Measurements from ENCODE around the gene PROC.

PROC gene

GRCh38 chr2:127465258-127465657 lies 47.0 kb downstream of the PROC start:
- FAIRE-seq (peak; percentile 23), DNase-seq (ENCODE audit: insufficient read length, low spot score) (no peak)
- TF ChIP-seq SPI1 (IDR thresholded peaks at IDR 0.05; ENCODE audit: low read depth, low read length) (no peak), POU2F2 (IDR thresholded peaks at IDR 0.05; ENCODE audit: low read depth, low read length) (no peak), TAF1 (IDR thresholded peaks at IDR 0.05; ENCODE audit: low read depth, low read length) (no peak), PAX5 (IDR thresholded peaks at IDR 0.05; ENCODE audit: insufficient read depth, low read length, severe bottlenecking) (no peak), POLR2A (IDR thresholded peaks at IDR 0.05; ENCODE audit: low read depth, low read length) (no peak), POLR2AphosphoS5 (IDR thresholded peaks at IDR 0.05; ENCODE audit: low read depth, low read length) (no peak)

- TF ChIP-seq SPI1 (IDR thresholded peaks at IDR 0.05; ENCODE audit: low read depth, low read length) (no peak), TAF1 (IDR thresholded peaks at IDR 0.05; ENCODE audit: low read depth, low read length) (no peak), POLR2AphosphoS5 (IDR thresholded peaks at IDR 0.05; ENCODE audit: low read depth, low read length) (no peak), POU2F2 (IDR thresholded peaks at IDR 0.05; ENCODE audit: low read depth, low read length) (no peak)
- no peak for FAIRE-seq
- DNase-seq (ENCODE audit: insufficient read length, low spot score) = no peak
These were observed 50.8 kb downstream of the PROC start for GRCh38 chr2:127469051-127469450.

GRCh38 chr2:127469974-127470373 lies 51.7 kb downstream of the PROC start:
- DNase-seq (ENCODE audit: insufficient read length, low spot score) = no peak
- no peak for FAIRE-seq

GRCh38 chr2:127471286-127471988 lies 53.2 kb downstream of the PROC start:
- TF ChIP-seq POU2F2 (IDR thresholded peaks at IDR 0.05; ENCODE audit: low read depth, low read length) = no peak
- no peak for TF ChIP-seq SPI1 (IDR thresholded peaks at IDR 0.05; ENCODE audit: low read depth, low read length)
- TF ChIP-seq POLR2A (IDR thresholded peaks at IDR 0.05; ENCODE audit: low read depth, low read length) = no peak
- TF ChIP-seq POLR2AphosphoS5 (IDR thresholded peaks at IDR 0.05; ENCODE audit: low read depth, low read length) = no peak
- TF ChIP-seq TAF1 (IDR thresholded peaks at IDR 0.05; ENCODE audit: low read depth, low read length) = no peak
- TF ChIP-seq PAX5 (IDR thresholded peaks at IDR 0.05; ENCODE audit: insufficient read depth, low read length, severe bottlenecking) = no peak
- no peak for FAIRE-seq
- DNase-seq (ENCODE audit: insufficient read length, low spot score) = no peak

More at GRCh38 chr2:127469974-127470373, 51.7 kb downstream of the PROC start:
- TF ChIP-seq TAF1 (IDR thresholded peaks at IDR 0.05; ENCODE audit: low read depth, low read length) (no peak), SPI1 (IDR thresholded peaks at IDR 0.05; ENCODE audit: low read depth, low read length) (no peak), POLR2AphosphoS5 (IDR thresholded peaks at IDR 0.05; ENCODE audit: low read depth, low read length) (no peak), POU2F2 (IDR thresholded peaks at IDR 0.05; ENCODE audit: low read depth, low read length) (no peak), PAX5 (IDR thresholded peaks at IDR 0.05; ENCODE audit: insufficient read depth, low read length, severe bottlenecking) (no peak)

GRCh38 chr2:127472268-127472667 lies 54.0 kb downstream of the PROC start:
- DNase-seq (ENCODE audit: insufficient read length, low spot score) = no peak
- TF ChIP-seq SPI1 (IDR thresholded peaks at IDR 0.05; ENCODE audit: low read depth, low read length) (no peak), TAF1 (IDR thresholded peaks at IDR 0.05; ENCODE audit: low read depth, low read length) (no peak), POLR2AphosphoS5 (IDR thresholded peaks at IDR 0.05; ENCODE audit: low read depth, low read length) (no peak), POU2F2 (IDR thresholded peaks at IDR 0.05; ENCODE audit: low read depth, low read length) (no peak), PAX5 (IDR thresholded peaks at IDR 0.05; ENCODE audit: insufficient read depth, low read length, severe bottlenecking) (no peak), POLR2A (IDR thresholded peaks at IDR 0.05; ENCODE audit: low read depth, low read length) (no peak)
- no peak for FAIRE-seq

- no peak for TF ChIP-seq POU2F2 (IDR thresholded peaks at IDR 0.05; ENCODE audit: low read depth, low read length)
- TF ChIP-seq PAX5 (IDR thresholded peaks at IDR 0.05; ENCODE audit: insufficient read depth, low read length, severe bottlenecking) = no peak
- FAIRE-seq (no peak), DNase-seq (ENCODE audit: insufficient read length, low spot score) (no peak)
These were observed 57.6 kb downstream of the PROC start for GRCh38 chr2:127475788-127476187.
